HEK293 (cell line): Measurements from ENCODE around the gene CDR2L.

Source experiments
- CTCF ChIA-PET: fragments of 350-600 bp; formaldehyde crosslinking; extraction: SDS; loops from one replicate; lab custom pipeline; 2021; ENCODE audit warnings: antibody characterized with exemption; lab: Yijun Ruan, JAX
- POLR2A ChIA-PET: fragments of 300-600 bp; formaldehyde crosslinking; extraction: SDS; loops from one replicate; lab custom pipeline; 2020; ENCODE audit warnings: antibody characterized with exemption, inconsistent platforms; lab: Yijun Ruan, JAX
- H3K27ac ChIP-seq: fragments of 200-500 bp; sonication (Bioruptor generic); 2 replicates; pipeline ENCODE4 v1.5.1; 2014; ENCODE audit warnings: low read depth, low read length, control low read depth, inconsistent platforms; ENCODE audit errors: extremely low read depth
- H3K36me3 ChIP-seq, 2 experiments: fragments of 200-500 bp in 1 of 2; sonication (Bioruptor generic) in 1 of 2; 1 replicate in 1 of 2; 2 replicates in 1 of 2; pipeline ENCODE4 v1.5.1; 2014 to 2017; ENCODE audit warnings: inconsistent platforms in 2 of 2, low read length in 2 of 2; ENCODE audit not compliant: control insufficient read depth in 2 of 2, insufficient read depth in 1 of 2
- H3K4me1 ChIP-seq: fragments of 200-500 bp; sonication (Bioruptor generic); 2 replicates; pipeline ENCODE4 v1.5.1; 2014; ENCODE audit warnings: mild to moderate bottlenecking, low read length, inconsistent platforms; ENCODE audit not compliant: control insufficient read depth, insufficient read depth
- H3K4me3 ChIP-seq: 2 replicates; pipeline ENCODE4 v1.5.1; 2011; ENCODE audit warnings: low read depth, mild to moderate bottlenecking, control low read depth, low read length, moderate library complexity
- H3K9me3 ChIP-seq: fragments of 200-500 bp; sonication (Bioruptor generic); 2 replicates; pipeline ENCODE4 v1.5.1; 2014; ENCODE audit warnings: low read depth, low read length, inconsistent platforms; ENCODE audit not compliant: control insufficient read depth, insufficient read depth
- HOXA7 ChIP-seq: sonication (generic); formaldehyde crosslinking; IDR thresholded peaks from 2 replicates; pipeline ENCODE4 v1.8.1; 2022; ENCODE audit warnings: missing genetic modification reagents, borderline replicate concordance
- KLF10 ChIP-seq: fragments of 450-650 bp; IDR thresholded peaks from 2 replicates; pipeline ENCODE4 v1.5.1; 2018; ENCODE audit warnings: missing biosample characterization, mild to moderate bottlenecking, missing genetic modification characterization
- PRDM1 ChIP-seq: fragments of 450-650 bp; formaldehyde crosslinking; IDR thresholded peaks from 2 replicates; pipeline ENCODE4; 2016; ENCODE audit warnings: missing biosample characterization, missing genetic modification characterization
- PRDM10 ChIP-seq: fragments of 450-650 bp; formaldehyde crosslinking; IDR thresholded peaks from 2 replicates; pipeline ENCODE4 v1.5.1; 2016; ENCODE audit warnings: missing biosample characterization, missing genetic modification characterization
- PRDM6 ChIP-seq: fragments of 450-650 bp; formaldehyde crosslinking; IDR thresholded peaks from 2 replicates; pipeline ENCODE4 v1.5.1; 2017; ENCODE audit warnings: missing biosample characterization, missing genetic modification characterization
- RBAK ChIP-seq: fragments of 450-650 bp; formaldehyde crosslinking; IDR thresholded peaks from 2 replicates; pipeline ENCODE4 v1.5.1; 2016; ENCODE audit warnings: missing biosample characterization, missing genetic modification characterization
- SCRT2 ChIP-seq: fragments of 450-650 bp; formaldehyde crosslinking; IDR thresholded peaks from 2 replicates; pipeline ENCODE4 v1.5.1; 2016; ENCODE audit warnings: missing biosample characterization, missing genetic modification characterization
- SETDB1 ChIP-seq: IDR thresholded peaks from one replicate; pipeline ENCODE4 v1.6.1; 2017; ENCODE audit warnings: mild to moderate bottlenecking, low read length, moderate library complexity, mixed read lengths; ENCODE audit not compliant: insufficient read length
- ZIC2 ChIP-seq: fragments of 450-650 bp; formaldehyde crosslinking; IDR thresholded peaks from 2 replicates; pipeline ENCODE4 v1.5.1; 2016; ENCODE audit warnings: missing biosample characterization, missing genetic modification characterization
- ZNF211 ChIP-seq: fragments of 450-650 bp; formaldehyde crosslinking; IDR thresholded peaks from 2 replicates; pipeline ENCODE4 v1.5.1; 2016; ENCODE audit warnings: low read depth, missing biosample characterization, missing genetic modification characterization
- ZNF404 ChIP-seq: fragments of 450-650 bp; formaldehyde crosslinking; IDR thresholded peaks from 2 replicates; pipeline ENCODE4 v1.5.1; 2017; ENCODE audit warnings: missing biosample characterization, missing genetic modification characterization
- ZNF544 ChIP-seq: fragments of 450-650 bp; formaldehyde crosslinking; IDR thresholded peaks from 2 replicates; pipeline ENCODE4 v1.5.0; 2017; ENCODE audit warnings: missing biosample characterization, missing genetic modification characterization
- ZNF600 ChIP-seq: fragments of 450-650 bp; formaldehyde crosslinking; IDR thresholded peaks from 2 replicates; pipeline ENCODE4 v1.5.1; 2016; ENCODE audit warnings: missing biosample characterization, missing genetic modification characterization
- ZNF658 ChIP-seq: fragments of 450-650 bp; formaldehyde crosslinking; IDR thresholded peaks from 2 replicates; pipeline ENCODE4; 2016; ENCODE audit warnings: missing biosample characterization, missing genetic modification characterization
- ZNF664 ChIP-seq: fragments of 450-650 bp; formaldehyde crosslinking; IDR thresholded peaks from 2 replicates; pipeline ENCODE4 v1.5.1; 2016; ENCODE audit warnings: missing biosample characterization, missing genetic modification characterization
- ZNF785 ChIP-seq: fragments of 450-650 bp; formaldehyde crosslinking; IDR thresholded peaks from 2 replicates; pipeline ENCODE4 v1.5.1; 2016; ENCODE audit warnings: missing biosample characterization, missing genetic modification characterization

CDR2L gene

GRCh38 chr17:74990581-74991105 is 3.2 kb downstream of the CDR2L start:
- TF ChIP-seq ZNF404 (tag by site-specific recombination) (no peak), RBAK (tag by site-specific recombination) (no peak), SCRT2 (peak; percentile 39), HOXA7 (CRISPR knock-in tag) (no peak)
- ChIA-PET POLR2A (interaction anchor here (0.9 to 2.0 kb wide), 3 partner anchors 18 to 22 kb away, joined by 4 to 9 read pairs (median 7); partner anchors contain the start of genes HID1 and MRPL58), CTCF (interaction anchor here (0.9 to 3.9 kb wide), 3 partner anchors 18 to 33 kb away, joined by 3 to 18 read pairs (median 6); no protein-coding TSS in a partner anchor)
- Histone ChIP-seq H3K4me1 (no peaks in the 10 kb centered on the region), H3K36me3 (peaks cover 0 to 6% of the 10 kb centered on the region in 2 experiments; a peak in 2 of 3 replicates), H3K4me3 (no peak overlapping the region), H3K9me3 (no peaks in the 10 kb centered on the region), H3K27ac (no peak overlapping the region)

- no peaks in the 10 kb centered on the region for H3K9me3 ChIP-seq
- TF ChIP-seq PRDM10 (tag by site-specific recombination) (peak; percentile 57), PRDM1 (tag by site-specific recombination) (0 out of 2 replicates have a peak, but pooled peaks have one; percentile 18), ZNF785 (tag by site-specific recombination) (no peak), KLF10 (tag by site-specific recombination) (no peak)
- TF ChIP-seq, all 188 proteins: peak for 2
- ChIA-PET POLR2A (interaction anchor here (0.6 to 1.6 kb wide), 3 partner anchors 18 to 161 kb away, joined by 3 read pairs; partner anchors contain the start of gene FDXR), CTCF (interaction anchor here (0.5 to 3.8 kb wide), 4 partner anchors 21 to 114 kb away, joined by 3 to 18 read pairs (median 3); no protein-coding TSS in a partner anchor)
- Histone ChIP-seq H3K4me3 (no peak overlapping the region), H3K4me1 (no peaks in the 10 kb centered on the region), H3K36me3 (peaks cover 0 to 6% of the 10 kb centered on the region in 2 experiments; a peak in 2 of 3 replicates), H3K27ac (no peak overlapping the region)
Observed at GRCh38 chr17:74992223-74992622, 4.8 kb downstream of the CDR2L start.

GRCh38 chr17:74994440-74994839 is 7.0 kb downstream of the CDR2L start:
- TF ChIP-seq ZNF544 (tag by site-specific recombination) (no peak), ZIC2 (tag by site-specific recombination) (no peak), SETDB1 (no peak)
- POLR2A ChIA-PET: interaction anchor here (0.6 to 1.5 kb wide), 4 partner anchors 12 to 129 kb away, joined by 3 to 5 read pairs (median 4); no protein-coding TSS in a partner anchor
- Histone ChIP-seq H3K27ac (no peak overlapping the region), H3K9me3 (no peaks in the 10 kb centered on the region), H3K4me1 (no peaks in the 10 kb centered on the region), H3K4me3 (no peak overlapping the region), H3K36me3 (peaks cover 0 to 9% of the 10 kb centered on the region in 2 experiments; a peak in 2 of 3 replicates)
- CTCF ChIA-PET: interaction anchor here (0.6 to 3.8 kb wide), 7 partner anchors 9 to 419 kb away, joined by 3 to 18 read pairs (median 4); no protein-coding TSS in a partner anchor

- H3K36me3 ChIP-seq: peaks cover 8 to 11% of the 10 kb centered on the region in 2 experiments; a peak in 2 of 3 replicates
- TF ChIP-seq ZNF658: no peak
- TF ChIP-seq ZNF664 (tag by site-specific recombination): peak; percentile 63; the same call in 1 of the 2 replicates
- peak; percentile 80 for TF ChIP-seq PRDM6 (tag by site-specific recombination)
- no peak for TF ChIP-seq ZNF211 (tag by site-specific recombination)
- no peak for TF ChIP-seq ZNF600 (tag by site-specific recombination)
- H3K9me3 ChIP-seq: no peaks in the 10 kb centered on the region
- ChIA-PET POLR2A (interaction anchor here (1.4 kb wide), 1 partner anchor 17 kb away, joined by 5 read pairs; the partner anchor contains the start of gene MRPL58), CTCF (interaction anchor here (2.7 kb wide), 1 partner anchor 8 kb away, joined by 8 read pairs; the partner anchor contains the start of gene CDR2L)
- H3K4me1 ChIP-seq: no peaks in the 10 kb centered on the region
- H3K4me3 ChIP-seq: no peak overlapping the region
- no peak overlapping the region for H3K27ac ChIP-seq
Observed at GRCh38 chr17:74995847-74996246, 8.4 kb downstream of the CDR2L start.
